Uterus (tissue), 4 donors: ENCODE measurements around the gene EFCAB5. TPM values are rescaled to one million over a fixed set of nuclear protein-coding genes. Genes with fewer than 3 reads are reported as not detected.
"Not testable (repeated sequence)": the region's sequence is repeated elsewhere in the genome, so short reads cannot be mapped to it uniquely, and the experiment has no call there.

Experiments used
- DNase-seq, 2 donors: peaks; one replicate each; pipeline ENCODE4 v3.0.0-alpha.2; 2019 to 2020
- H3K27ac ChIP-seq, 2 donors: fragments of 200-600 bp; sonication (generic); 1 replicate in 1 of 2; 2 replicates in 1 of 2; pipeline ENCODE4 v1.5.1; 2016 to 2018
- H3K27me3 ChIP-seq, 2 donors: fragments of 200-600 bp; sonication (generic); one replicate each; pipeline ENCODE4 v1.5.1; 2018 to 2019; ENCODE audit warnings: control low read depth in 1 of 2
- H3K36me3 ChIP-seq, 2 donors: fragments of 200-600 bp; sonication (generic); one replicate each; pipeline ENCODE4 v1.5.1; 2019; ENCODE audit warnings: control low read depth in 1 of 2
- H3K4me1 ChIP-seq, 2 donors: fragments of 200-600 bp; sonication (generic); one replicate each; pipeline ENCODE4 v1.5.1; 2018 to 2019; ENCODE audit warnings: control low read depth in 1 of 2
- H3K4me3 ChIP-seq, 2 donors: fragments of 200-600 bp; sonication (generic); 1 replicate in 1 of 2; 2 replicates in 1 of 2; pipeline ENCODE4 v1.5.1; 2018 to 2019; ENCODE audit warnings: mild to moderate bottlenecking in 1 of 2
- H3K9me3 ChIP-seq, 2 donors: fragments of 200-600 bp; sonication (generic); one replicate each; pipeline ENCODE4 v1.5.1; 2019; ENCODE audit warnings: control low read depth in 1 of 2
- CTCF ChIP-seq, 4 experiments: fragments of 200-600 bp in 2 of 4; fragments of 450-650 bp in 2 of 4; sonication (generic) in 2 of 4; IDR thresholded peaks; one replicate each; pipeline ENCODE4 v1.5.1; 2016 to 2019; ENCODE audit warnings: antibody characterized with exemption in 4 of 4, mild to moderate bottlenecking in 2 of 4, moderate library complexity in 1 of 4
- POLR2A ChIP-seq, 2 donors: fragments of 450-650 bp; IDR thresholded peaks; one replicate each; pipeline ENCODE4 v1.6.1; 2016; ENCODE audit warnings: antibody characterized with exemption in 2 of 2, mild to moderate bottlenecking in 1 of 2, moderate library complexity in 1 of 2
- intact Hi-C: fragments of 100-400 bp; cut with DNase I; formaldehyde crosslinking; loops from one replicate; pipeline ENCODE4 v1.15.1; 2023; ENCODE audit warnings: low total_unique reads
- total RNA-seq, 4 donors: library from RNA; depleted of rRNA in 3 of 4; stranded (reverse); fragments of >200 nt in 3 of 4; gene quantifications; one replicate each; pipeline versions ENCODE4 v1.1.0 to v1.2.4, GENCODE V29; 2014 to 2023
- donor health status: DM: yes; HTN: yes; CAD: no.

EFCAB5 gene
- total RNA-seq, result under 1 TPM in 2 of 4 donors, not detected in 2; 0.27 to 0.97 TPM

- TF ChIP-seq POLR2A (IDR thresholded peaks at IDR 0.05), result no peak
- no peak for TF ChIP-seq CTCF (IDR thresholded peaks at IDR 0.05)
- Histone ChIP-seq H3K27ac (no peak within 1 kb of the TSS), H3K9me3 (no peaks in the 10 kb centered on the region), H3K4me3 (no peak within 1 kb of the TSS), H3K4me1 (no peaks in the 10 kb centered on the region), H3K27me3 (no peaks in the 10 kb centered on the region), H3K36me3 (no peaks in the 10 kb centered on the region)
- no peak for DNase-seq
- intact Hi-C loops, result no loop called here
These were observed at the start of gene EFCAB5 for GRCh38 chr17:29941334-29941733. Gene EFCAB5, plus strand, starts transcription at chr17:29941634. Its CDS starts 163 bp downstream, at chr17:29941797.

GRCh38 chr17:29892201-29892600 is 49.2 kb upstream of the EFCAB5 start:
- Histone ChIP-seq H3K27me3 (no peaks in the 10 kb centered on the region), H3K4me1 (no peaks in the 10 kb centered on the region), H3K36me3 (no peaks in the 10 kb centered on the region), H3K27ac (no peak overlapping the region), H3K4me3 (no peak overlapping the region), H3K9me3 (no peaks in the 10 kb centered on the region)
- TF ChIP-seq POLR2A (IDR thresholded peaks at IDR 0.05), result no peak
- no peak for TF ChIP-seq CTCF (IDR thresholded peaks at IDR 0.05)
- intact Hi-C loops, result no loop called here
- no peak for DNase-seq

DNA sequence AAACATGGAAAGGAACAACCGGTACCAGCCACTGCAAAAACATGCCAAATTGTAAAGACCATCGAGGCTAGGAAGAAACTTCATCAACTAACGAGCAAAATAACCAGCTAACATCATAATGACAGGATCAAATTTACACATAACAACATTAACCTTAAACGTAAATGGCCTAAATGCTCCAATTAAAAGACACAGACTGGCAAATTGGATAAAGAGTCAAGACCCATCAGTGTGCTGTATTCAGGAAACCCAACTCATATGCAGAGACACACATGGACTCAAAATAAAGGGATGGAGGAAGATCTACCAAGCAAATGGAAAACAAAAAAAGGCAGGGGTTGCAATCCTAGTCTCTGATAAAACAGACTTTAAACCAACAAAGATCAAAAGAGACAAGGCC is 44.3 kb upstream of the EFCAB5 start:
- H3K27me3 ChIP-seq, intact Hi-C loops, H3K27ac ChIP-seq: not testable (repeated sequence)

GRCh38 chr17:29903471-29903870 is 38.0 kb upstream of the EFCAB5 start:
- H3K4me1 ChIP-seq, result no peaks in the 10 kb centered on the region
- no peak overlapping the region for H3K4me3 ChIP-seq
- H3K36me3 ChIP-seq, result no peaks in the 10 kb centered on the region
- TF ChIP-seq POLR2A (IDR thresholded peaks at IDR 0.05), result no peak
- no peak for TF ChIP-seq CTCF (IDR thresholded peaks at IDR 0.05)
- H3K27ac ChIP-seq, result no peak overlapping the region
- no peak for DNase-seq
- no peaks in the 10 kb centered on the region for H3K9me3 ChIP-seq
- intact Hi-C loops, result no loop called here
- no peaks in the 10 kb centered on the region for H3K27me3 ChIP-seq

More for the DNA sequence above, 44.3 kb upstream of the EFCAB5 start:
- H3K4me3 ChIP-seq, H3K36me3 ChIP-seq, H3K9me3 ChIP-seq, DNase-seq, H3K4me1 ChIP-seq: not testable (repeated sequence)

- no peaks in the 10 kb centered on the region for H3K4me1 ChIP-seq
- H3K4me3 ChIP-seq, result no peak overlapping the region
- H3K9me3 ChIP-seq, result no peaks in the 10 kb centered on the region
- no peak for DNase-seq
- no peak overlapping the region for H3K27ac ChIP-seq
- TF ChIP-seq CTCF (IDR thresholded peaks at IDR 0.05) (no peak), POLR2A (IDR thresholded peaks at IDR 0.05) (no peak)
- intact Hi-C loops, result no loop called here
- no peaks in the 10 kb centered on the region for H3K36me3 ChIP-seq
- H3K27me3 ChIP-seq, result no peaks in the 10 kb centered on the region
These were observed 36.2 kb upstream of the EFCAB5 start for GRCh38 chr17:29905086-29905878.

GRCh38 chr17:29905879-29906167 is 35.6 kb upstream of the EFCAB5 start:
- TF ChIP-seq POLR2A (IDR thresholded peaks at IDR 0.05), result no peak
- no peak for TF ChIP-seq CTCF (IDR thresholded peaks at IDR 0.05)
- Histone ChIP-seq H3K36me3 (no peaks in the 10 kb centered on the region), H3K9me3 (no peaks in the 10 kb centered on the region), H3K27me3 (no peaks in the 10 kb centered on the region), H3K27ac (no peak overlapping the region), H3K4me3 (no peak overlapping the region), H3K4me1 (no peaks in the 10 kb centered on the region)
- DNase-seq, result no peak
- intact Hi-C loops, result no loop called here
